ENCODE measurements around the gene INSM1. TPM values are rescaled to one million over a fixed set of nuclear protein-coding genes. Genes with fewer than 3 reads are reported as not detected.

Gene INSM1
- total RNA-seq, 1 experiment from 2014 or later = 0.07 TPM

DNA sequence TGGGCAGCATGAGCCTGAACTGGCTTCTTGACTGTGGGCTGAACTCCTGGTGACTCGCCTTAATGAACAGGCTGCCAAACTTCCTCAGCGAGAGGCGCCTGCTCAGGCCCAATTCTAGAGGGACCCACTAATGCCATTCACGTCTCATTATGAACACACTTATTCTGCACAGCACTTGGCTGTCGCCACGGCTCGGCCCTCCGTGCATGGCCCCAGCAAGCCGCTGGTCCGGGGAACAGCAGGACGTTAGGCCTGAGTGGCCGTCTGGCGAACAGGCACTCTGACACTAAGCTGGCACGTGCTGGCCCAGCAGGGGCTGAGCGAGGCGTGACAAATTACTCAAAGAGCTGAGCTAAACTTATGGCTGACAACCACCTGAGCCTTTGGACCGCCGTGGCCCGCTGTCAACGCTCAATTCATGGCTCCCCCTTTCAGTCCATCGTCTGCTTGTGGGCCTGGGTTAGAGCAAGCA is 45.9 kb downstream of the INSM1 start:
- no peak overlapping the region for H3K27ac ChIP-seq (ENCODE audit: low read depth, low read length)
- POLR2A ChIA-PET = no interaction called here
- ATAC-seq (no peak), DNase-seq (ENCODE audit: low read depth, low spot score) (no peak)
- no peaks in the 10 kb centered on the region for H3K9me2 ChIP-seq (ENCODE audit: insufficient read depth)
- RAD21 ChIA-PET (ENCODE audit: low non-redundant PET in 1 of 2, low total read pairs in 2 of 2, uncharacterized antibody in 2 of 2, unreplicated experiment in 2 of 2) = no interaction called here
- no peaks in the 10 kb centered on the region for H3K36me3 ChIP-seq (ENCODE audit: control insufficient read depth in 1 of 2, insufficient read depth in 2 of 2, low read length in 2 of 2)
- no peaks in the 10 kb centered on the region for H4K20me1 ChIP-seq (ENCODE audit: insufficient read depth)
- H3K9me3 ChIP-seq (ENCODE audit: control insufficient read depth in 1 of 2, insufficient read depth in 1 of 2, low read depth in 1 of 2, low read length in 2 of 2) = no peaks in the 10 kb centered on the region
- CTCF ChIA-PET = no interaction called here
- TF ChIP-seq SP1 (IDR thresholded peaks at IDR 0.05; ENCODE audit: low read depth) = no peak
- no peak for TF ChIP-seq MAX (IDR thresholded peaks at IDR 0.05)
- no peak for TF ChIP-seq ZBTB33 (IDR thresholded peaks at IDR 0.05; ENCODE audit: extremely low read depth, insufficient replicate concordance, low read length)
- no peak for TF ChIP-seq TCF7L2 (IDR thresholded peaks at IDR 0.05; ENCODE audit: borderline replicate concordance, extremely low read depth, insufficient read depth, insufficient read length)
- no peak for TF ChIP-seq EGR1 (IDR thresholded peaks at IDR 0.05; ENCODE audit: low read depth)
- TF ChIP-seq CEBPB (IDR thresholded peaks at IDR 0.05; ENCODE audit: low read depth) = no peak
- no peak for TF ChIP-seq REST (IDR thresholded peaks at IDR 0.05; ENCODE audit: low read depth)
- no peak for TF ChIP-seq FOSL1 (IDR thresholded peaks at IDR 0.05; ENCODE audit: low read depth)
- TF ChIP-seq SIN3A (IDR thresholded peaks at IDR 0.05; ENCODE audit: low read depth) = no peak
- no peak for TF ChIP-seq EZH2phosphoT487 (IDR thresholded peaks at IDR 0.05; ENCODE audit: borderline replicate concordance)
- no peak for TF ChIP-seq SRF (IDR thresholded peaks at IDR 0.05; ENCODE audit: low read depth)
- TF ChIP-seq RAD21 (IDR thresholded peaks at IDR 0.05; ENCODE audit: low read depth) = no peak
- TF ChIP-seq, protein P1, sequence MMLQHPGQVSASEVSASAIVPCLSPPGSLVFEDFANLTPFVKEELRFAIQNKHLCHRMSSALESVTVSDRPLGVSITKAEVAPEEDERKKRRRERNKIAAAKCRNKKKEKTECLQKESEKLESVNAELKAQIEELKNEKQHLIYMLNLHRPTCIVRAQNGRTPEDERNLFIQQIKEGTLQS (IDR thresholded peaks at IDR 0.05) = no peak
- TF ChIP-seq, protein P2, sequence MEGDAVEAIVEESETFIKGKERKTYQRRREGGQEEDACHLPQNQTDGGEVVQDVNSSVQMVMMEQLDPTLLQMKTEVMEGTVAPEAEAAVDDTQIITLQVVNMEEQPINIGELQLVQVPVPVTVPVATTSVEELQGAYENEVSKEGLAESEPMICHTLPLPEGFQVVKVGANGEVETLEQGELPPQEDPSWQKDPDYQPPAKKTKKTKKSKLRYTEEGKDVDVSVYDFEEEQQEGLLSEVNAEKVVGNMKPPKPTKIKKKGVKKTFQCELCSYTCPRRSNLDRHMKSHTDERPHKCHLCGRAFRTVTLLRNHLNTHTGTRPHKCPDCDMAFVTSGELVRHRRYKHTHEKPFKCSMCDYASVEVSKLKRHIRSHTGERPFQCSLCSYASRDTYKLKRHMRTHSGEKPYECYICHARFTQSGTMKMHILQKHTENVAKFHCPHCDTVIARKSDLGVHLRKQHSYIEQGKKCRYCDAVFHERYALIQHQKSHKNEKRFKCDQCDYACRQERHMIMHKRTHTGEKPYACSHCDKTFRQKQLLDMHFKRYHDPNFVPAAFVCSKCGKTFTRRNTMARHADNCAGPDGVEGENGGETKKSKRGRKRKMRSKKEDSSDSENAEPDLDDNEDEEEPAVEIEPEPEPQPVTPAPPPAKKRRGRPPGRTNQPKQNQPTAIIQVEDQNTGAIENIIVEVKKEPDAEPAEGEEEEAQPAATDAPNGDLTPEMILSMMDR (IDR thresholded peaks at IDR 0.05 in 2 of 3, conservative IDR thresholded peaks at IDR 0.05 in 1 of 3; ENCODE audit: borderline replicate concordance in 1 of 3, insufficient read depth in 1 of 3, low read depth in 2 of 3, low read length in 2 of 3) = no peak
- no peak for TF ChIP-seq EZH2 (IDR thresholded peaks at IDR 0.05)
- no peak for TF ChIP-seq JUND (IDR thresholded peaks at IDR 0.05)
- H3K27me3 ChIP-seq (ENCODE audit: insufficient read depth, low read length) = no peaks in the 10 kb centered on the region
- intact Hi-C loops (cut with micrococcal nuclease) = no loop called here
- H3K4me2 ChIP-seq (ENCODE audit: low read length) = no peak overlapping the region
- no TSS peak for BruUV-seq (replicated peaks)
- H3K79me2 ChIP-seq (ENCODE audit: insufficient read depth, low read length) = no peaks in the 10 kb centered on the region
- H2AFZ ChIP-seq (ENCODE audit: low read depth, low read length, poor library complexity, severe bottlenecking) = no peak overlapping the region
- no peaks in the 10 kb centered on the region for H3K4me1 ChIP-seq (ENCODE audit: control insufficient read depth in 1 of 2, insufficient read depth in 2 of 2, low read length in 2 of 2)
- H3K9ac ChIP-seq (ENCODE audit: low read length) = no peak overlapping the region
- no peak overlapping the region for H3K4me3 ChIP-seq (replicated peaks in 1 of 2; ENCODE audit: low read depth in 1 of 2, low read length in 2 of 2)
